Thymus (tissue), 11 donors: Measurements from ENCODE around the gene CCDC27. TPM values are rescaled to one million over a fixed set of nuclear protein-coding genes. Genes with fewer than 3 reads are reported as not detected.
A peak's percentile ranks its signal among the peaks of the same experiment; 100 is the strongest.
"Not testable (repeated sequence)": the region's sequence is repeated elsewhere in the genome, so short reads cannot be mapped to it uniquely, and the experiment has no call there.

Source experiments
- DNase-seq, 9 donors: peaks; one replicate each; pipeline ENCODE4 v3.0.0-alpha.2; 2013; ENCODE audit warnings: low spot score in 9 of 9, low read depth in 6 of 9, missing footprints in 1 of 9
- H3K27ac ChIP-seq, 2 donors: one replicate each; pipeline ENCODE4 v1.5.1; 2013; ENCODE audit warnings: control low read depth in 1 of 2, low read depth in 1 of 2, low read length in 1 of 2, mild to moderate bottlenecking in 1 of 2, moderate library complexity in 1 of 2
- H3K27me3 ChIP-seq, 2 donors: one replicate each; pipeline ENCODE4 v1.5.1; 2013; ENCODE audit warnings: low read length in 1 of 2; ENCODE audit not compliant: control insufficient read depth in 2 of 2, insufficient read depth in 1 of 2
- H3K36me3 ChIP-seq, 2 donors: one replicate each; pipeline ENCODE4 v1.5.1; 2013; ENCODE audit warnings: low read length in 1 of 2, mild to moderate bottlenecking in 1 of 2, moderate library complexity in 1 of 2; ENCODE audit not compliant: control insufficient read depth in 2 of 2, insufficient read depth in 2 of 2
- H3K4me1 ChIP-seq, 2 donors: one replicate each; pipeline ENCODE4 v1.5.1; 2013; ENCODE audit warnings: low read length in 2 of 2; ENCODE audit not compliant: control insufficient read depth in 2 of 2, insufficient read depth in 2 of 2
- H3K4me3 ChIP-seq, 2 donors: one replicate each; pipeline ENCODE4 v1.5.1; 2013; ENCODE audit warnings: low read length in 2 of 2, control low read depth in 1 of 2, mild to moderate bottlenecking in 1 of 2
- H3K9me3 ChIP-seq, 2 donors: one replicate each; pipeline ENCODE4 v1.5.1; 2013; ENCODE audit warnings: low read length in 1 of 2, mild to moderate bottlenecking in 1 of 2; ENCODE audit not compliant: control insufficient read depth in 2 of 2, insufficient read depth in 1 of 2
- WGBS: extraction: QIAGEN DNeasy Blood & Tissue Kit; methylation state at CpG from one replicate; pipeline ENCODE4 v1.1.7; 2013; 5-methylcytosine and 5-hydroxymethylcytosine counted together
- polyA plus RNA-seq: library from polyadenylated mRNA; stranded (reverse); fragments of 200-250 nt; gene quantifications from one replicate; pipeline ENCODE4 v1.2.3, GENCODE V29; 2013
- total RNA-seq: library from RNA; stranded (reverse); fragments of 120-200 nt; gene quantifications from one replicate; pipeline ENCODE4 v1.2.4, GENCODE V29; 2013
- donor health status: healthy.

Gene CCDC27
- total and polyA plus RNA-seq, 2 donors, result 0.02 TPM; not detected in 1

DNA sequence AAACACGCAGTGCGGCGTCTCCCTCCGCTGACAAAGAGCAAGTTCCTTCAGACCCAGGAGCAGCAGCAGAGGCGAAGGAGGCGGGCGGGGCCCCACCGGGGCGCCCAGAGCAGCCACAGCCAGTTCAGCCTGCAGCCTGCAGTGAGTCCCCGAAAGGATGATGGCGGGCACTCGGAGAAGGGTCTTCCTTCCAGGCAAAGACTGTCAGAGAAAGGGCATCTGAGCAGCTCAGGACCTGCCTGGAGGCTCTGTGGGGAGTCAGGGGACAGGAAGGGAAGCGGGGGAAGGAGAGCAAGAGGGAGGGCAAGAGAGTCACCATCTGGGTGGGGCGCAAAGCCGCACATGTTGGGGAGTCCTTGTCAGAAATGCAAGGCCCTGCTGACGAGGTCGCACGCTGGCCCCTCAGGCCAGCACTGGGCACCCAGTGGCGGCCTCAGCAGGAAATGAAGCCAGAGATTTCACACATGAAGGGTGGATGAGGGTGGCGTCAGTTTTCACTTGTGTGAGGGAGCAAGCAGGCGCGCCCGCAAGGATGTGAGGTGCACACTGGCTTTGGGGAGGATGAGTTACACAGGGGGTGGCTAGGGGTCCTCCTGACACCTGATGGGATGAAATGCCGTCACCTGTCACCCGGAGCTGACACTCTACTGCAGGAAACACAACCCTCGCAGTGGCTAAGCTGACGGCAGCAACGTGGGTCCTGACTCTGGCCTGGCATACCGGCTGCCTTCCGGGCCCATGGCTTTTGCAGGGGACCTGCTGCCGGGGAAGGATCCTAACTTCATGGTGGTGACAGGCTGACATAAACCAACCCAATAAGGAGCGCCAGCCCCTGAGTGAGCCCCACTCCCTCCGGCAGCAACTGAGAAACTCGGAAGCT, 37.4 kb downstream of the CCDC27 start:
- H3K36me3 ChIP-seq, result peaks cover 25 to 58% of the 10 kb centered on the region in 2 donors
- 95% methylated on average over 34 of the region's 34 CpGs for WGBS
- peaks cover 0 to 6% of the 10 kb centered on the region in 2 donors for H3K4me1 ChIP-seq
- H3K27ac ChIP-seq, result no peak overlapping the region
- H3K4me3 ChIP-seq, result no peak overlapping the region
- no peaks in the 10 kb centered on the region for H3K9me3 ChIP-seq
- DNase-seq, result no peak
- H3K27me3 ChIP-seq, result no peaks in the 10 kb centered on the region

GRCh38 chr1:3790500-3790923, 38.3 kb downstream of the CCDC27 start:
- DNase-seq, result no peak
- H3K36me3 ChIP-seq, result peaks cover 17 to 50% of the 10 kb centered on the region in 2 donors
- no peaks in the 10 kb centered on the region for H3K9me3 ChIP-seq
- peaks cover 8 to 14% of the 10 kb centered on the region in 2 donors for H3K4me1 ChIP-seq
- no peaks in the 10 kb centered on the region for H3K27me3 ChIP-seq
- no peak overlapping the region for H3K27ac ChIP-seq
- WGBS, result 96% methylated on average over 12 of the region's 12 CpGs
- no peak overlapping the region for H3K4me3 ChIP-seq

DNA sequence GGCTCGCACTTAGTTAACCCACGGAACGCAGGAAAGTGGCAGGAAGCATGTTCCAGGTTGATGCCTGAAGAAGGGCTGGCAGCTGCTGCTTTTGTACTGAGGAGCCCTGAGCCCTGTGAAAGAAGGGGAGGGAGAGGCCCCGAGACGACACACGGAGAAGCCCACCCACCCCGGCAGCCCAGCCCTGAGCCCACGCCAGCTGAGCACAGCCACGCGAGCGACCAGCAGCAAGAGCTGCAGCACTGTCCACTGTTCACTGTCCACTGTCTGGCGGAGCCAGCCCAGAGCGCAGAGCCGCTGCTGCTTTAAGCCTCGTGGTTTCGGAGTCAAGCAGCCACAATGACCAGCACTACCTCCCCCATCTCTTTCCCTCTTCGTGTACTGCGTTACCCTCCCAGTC, 38.7 kb downstream of the CCDC27 start:
- Histone ChIP-seq H3K4me1 (peaks cover 10 to 15% of the 10 kb centered on the region in 2 donors), H3K27ac (no peak overlapping the region), H3K27me3 (no peaks in the 10 kb centered on the region), H3K9me3 (no peaks in the 10 kb centered on the region), H3K36me3 (peaks cover 15 to 48% of the 10 kb centered on the region in 2 donors), H3K4me3 (no peak overlapping the region)
- 97% methylated on average over 18 of the region's 18 CpGs for WGBS
- DNase-seq, result no peak

DNA sequence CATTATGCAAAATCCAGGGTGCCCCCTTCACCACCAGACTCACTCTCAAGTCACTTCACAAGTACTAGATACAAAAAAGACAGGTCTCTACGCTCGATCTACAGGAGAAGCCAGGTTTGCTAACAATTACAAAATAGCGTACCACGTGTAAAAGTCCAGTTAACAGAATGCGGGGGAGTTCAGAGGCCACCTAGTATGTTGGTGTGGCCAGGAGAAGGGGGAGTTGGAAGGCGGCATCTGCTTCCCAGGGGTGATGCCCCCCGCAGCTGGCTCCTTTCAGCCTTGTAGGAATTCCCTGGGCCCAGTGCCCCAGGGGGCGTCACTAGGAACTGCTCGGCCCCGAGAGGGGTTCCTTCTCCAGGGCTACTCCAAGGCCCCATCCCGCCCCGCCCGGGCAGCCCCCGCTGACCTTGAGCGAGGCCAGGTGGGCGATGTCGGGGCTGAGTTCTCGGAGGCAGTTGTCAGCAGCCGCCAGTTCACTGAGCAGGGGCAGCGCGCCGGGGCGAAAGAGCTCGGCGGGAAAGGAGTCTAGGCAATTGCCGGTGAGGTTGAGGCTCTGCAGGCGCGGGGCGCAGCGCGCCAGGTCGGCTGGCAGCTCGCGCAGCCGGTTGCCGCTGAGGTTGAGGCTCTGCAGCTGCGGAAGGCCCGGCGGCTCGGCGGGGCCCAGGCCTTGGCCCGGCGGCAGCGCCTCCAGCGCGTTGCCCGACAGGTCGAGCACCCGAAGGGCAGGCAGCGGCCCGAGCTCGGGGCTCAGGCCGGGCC, 43.4 kb downstream of the CCDC27 start:
- WGBS, result 7% methylated on average over 53 of the region's 53 CpGs
- peaks cover 10 to 19% of the 10 kb centered on the region in 2 donors for H3K4me1 ChIP-seq

DNA sequence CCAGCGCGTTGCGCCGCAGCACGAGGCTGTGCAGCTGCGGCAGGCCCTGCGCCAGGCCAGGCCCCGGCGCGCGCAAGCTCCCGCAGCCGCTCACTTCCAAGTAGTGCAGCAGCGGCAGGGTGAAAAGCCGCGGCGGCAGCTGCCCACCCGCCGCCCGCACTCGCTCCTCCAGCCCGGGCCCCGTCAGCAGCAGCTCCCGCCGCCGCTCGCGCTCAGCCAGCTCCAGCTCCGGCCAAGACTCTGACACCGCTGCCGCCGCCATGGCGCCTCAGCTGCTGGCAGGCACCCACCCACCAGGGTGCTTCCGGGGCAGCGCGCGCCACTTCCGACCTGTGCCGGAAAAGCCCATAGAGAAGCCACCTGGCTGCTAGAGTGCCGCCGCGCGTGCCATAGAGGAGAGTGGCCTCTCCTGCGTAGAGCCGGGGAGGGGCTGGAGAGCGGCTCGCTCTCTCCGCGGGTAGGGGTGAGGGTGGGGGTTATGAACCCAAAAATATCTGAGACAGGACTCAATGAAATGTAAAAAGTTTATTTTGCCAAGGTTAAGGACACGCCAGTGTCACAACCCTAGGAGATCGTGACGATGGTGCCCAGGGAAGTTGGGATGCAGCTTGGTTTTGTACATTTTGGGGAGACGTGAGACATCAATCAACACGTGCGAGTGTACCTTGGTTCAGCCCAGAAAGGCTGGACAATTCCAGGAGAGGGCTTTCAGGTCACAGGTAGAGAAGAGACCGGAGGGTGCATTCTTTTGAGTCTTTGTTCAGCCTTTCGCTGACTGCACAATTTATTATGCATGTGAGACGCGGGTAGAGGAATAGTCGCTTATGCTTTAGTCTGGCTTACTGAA, 44.2 kb downstream of the CCDC27 start, which contains the start of gene LRRC47:
TSS of gene LRRC47 (minus strand) at position 284 of the 847 bp plus-strand sequence. CDS start at position 262, 22 bp downstream.
- Histone ChIP-seq H3K27ac (peak within 1 kb of the TSS; percentile 55 to 78), H3K4me1 (peaks cover 10 to 19% of the 10 kb centered on the region in 2 donors), H3K27me3 (peaks cover 0 to 7% of the 10 kb centered on the region in 2 donors), H3K36me3 (peaks cover 4 to 5% of the 10 kb centered on the region in 2 donors), H3K9me3 (no peaks in the 10 kb centered on the region), H3K4me3 (peak within 1 kb of the TSS; percentile 62 to 94)
- peak; percentile 71 to 95 (median 86) for DNase-seq
- 4% methylated on average over 60 of the region's 60 CpGs for WGBS

More for the DNA sequence above, 43.4 kb downstream of the CCDC27 start:
- H3K9me3 ChIP-seq, result no peaks in the 10 kb centered on the region
- H3K27ac ChIP-seq, result peak overlapping the region in 1 of 2 donors; percentile 46
- peaks cover 0 to 7% of the 10 kb centered on the region in 2 donors for H3K27me3 ChIP-seq
- DNase-seq, result no peak
- H3K36me3 ChIP-seq, result peaks cover 4 to 11% of the 10 kb centered on the region in 2 donors
- H3K4me3 ChIP-seq, result peak overlapping the region; percentile 62 to 94

DNA sequence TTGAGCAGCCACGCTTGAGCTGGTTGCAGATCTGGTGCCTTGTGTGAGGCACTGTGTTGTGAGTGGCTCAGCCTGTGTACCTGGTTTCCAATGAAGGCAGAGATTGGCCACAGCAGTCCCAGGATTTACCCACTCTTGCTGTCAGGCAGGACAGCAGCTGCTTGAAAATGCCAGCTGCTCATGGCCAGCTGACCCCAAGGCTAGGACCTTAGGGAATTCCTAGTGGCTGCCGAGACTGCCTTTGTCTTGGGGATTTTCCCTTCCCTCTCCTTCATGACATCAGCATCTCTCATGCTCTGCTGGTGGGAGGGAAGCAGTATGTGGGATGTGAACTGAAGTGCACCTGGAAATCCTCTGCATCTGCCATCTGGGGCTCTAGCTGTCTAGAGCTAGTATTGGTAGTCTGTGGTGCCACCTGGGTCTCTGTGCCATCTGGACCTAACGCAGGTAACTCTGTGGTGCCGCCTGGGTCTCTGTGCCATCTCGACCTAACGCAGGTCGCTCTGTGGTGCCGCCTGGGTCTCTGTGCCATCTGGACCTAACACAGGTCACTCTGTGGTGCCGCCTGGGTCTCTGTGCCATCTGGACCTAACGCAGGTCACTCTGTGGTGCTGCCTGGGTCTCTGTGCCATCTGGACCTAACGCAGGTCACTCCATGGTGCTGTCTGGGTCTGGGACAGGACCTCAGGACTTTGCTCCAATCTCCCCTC, 47.9 kb downstream of the CCDC27 start:
- Histone ChIP-seq H3K4me1 (peaks cover 6 to 8% of the 10 kb centered on the region in 2 donors), H3K9me3 (no peaks in the 10 kb centered on the region), H3K27me3 (peaks cover 4 to 7% of the 10 kb centered on the region in 2 donors), H3K36me3 (no peaks in the 10 kb centered on the region), H3K4me3 (no peak overlapping the region), H3K27ac (no peak overlapping the region)
- 96% methylated on average over 11 of the region's 11 CpGs for WGBS
- no peak for DNase-seq

- not testable (repeated sequence) for H3K9me3 ChIP-seq, H3K27ac ChIP-seq, DNase-seq, H3K4me3 ChIP-seq, H3K36me3 ChIP-seq, H3K27me3 ChIP-seq, H3K4me1 ChIP-seq
- 88% methylated on average over 3 of the region's 3 CpGs for WGBS
Observed at GRCh38 chr1:3800795-3801194, 48.5 kb downstream of the CCDC27 start.
